ENCODE data around the gene THOC5. TPM values are rescaled to one million over a fixed set of nuclear protein-coding genes. Genes with fewer than 3 reads are reported as not detected.
"Not testable (repeated sequence)": the region's sequence is repeated elsewhere in the genome, so short reads cannot be mapped to it uniquely, and the experiment has no call there.

Gene THOC5
- total RNA-seq, 4 donors from 2014 or later = 23.9 to 46.6 (median 30.3) TPM

DNA sequence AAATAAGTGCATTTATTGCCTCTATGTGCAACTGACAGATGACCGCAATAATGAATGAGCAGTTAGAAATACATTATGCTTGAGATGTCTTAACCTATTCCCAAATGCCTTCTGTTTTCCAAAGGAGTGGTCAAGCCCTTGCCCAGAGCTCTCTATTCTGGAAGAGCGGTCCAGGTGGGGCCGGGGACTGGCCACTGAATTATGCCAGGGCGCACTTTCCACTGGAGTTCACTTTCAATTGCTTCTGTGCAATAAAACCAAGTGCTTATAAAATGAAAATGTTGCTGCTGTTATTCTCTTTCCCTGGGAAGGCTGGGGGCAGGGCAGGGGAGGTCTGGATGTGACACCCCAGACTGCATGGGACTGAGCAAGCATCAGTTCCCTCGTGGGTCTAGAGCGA lies 62.5 kb downstream of the THOC5 start:
- no peaks in the 10 kb centered on the region for H3K9me3 ChIP-seq
- intact Hi-C loops (cut with DNase I) = no loop called here
- no peaks in the 10 kb centered on the region for H3K27me3 ChIP-seq
- no peaks in the 10 kb centered on the region for H3K4me1 ChIP-seq
- no peaks in the 10 kb centered on the region for H3K36me3 ChIP-seq
- WGBS, 2 donors = 90 to 92% methylated on average over 6 of the region's 6 CpGs
- no peak for TF ChIP-seq POLR2A (IDR thresholded peaks at IDR 0.05)
- TF ChIP-seq, protein P1, sequence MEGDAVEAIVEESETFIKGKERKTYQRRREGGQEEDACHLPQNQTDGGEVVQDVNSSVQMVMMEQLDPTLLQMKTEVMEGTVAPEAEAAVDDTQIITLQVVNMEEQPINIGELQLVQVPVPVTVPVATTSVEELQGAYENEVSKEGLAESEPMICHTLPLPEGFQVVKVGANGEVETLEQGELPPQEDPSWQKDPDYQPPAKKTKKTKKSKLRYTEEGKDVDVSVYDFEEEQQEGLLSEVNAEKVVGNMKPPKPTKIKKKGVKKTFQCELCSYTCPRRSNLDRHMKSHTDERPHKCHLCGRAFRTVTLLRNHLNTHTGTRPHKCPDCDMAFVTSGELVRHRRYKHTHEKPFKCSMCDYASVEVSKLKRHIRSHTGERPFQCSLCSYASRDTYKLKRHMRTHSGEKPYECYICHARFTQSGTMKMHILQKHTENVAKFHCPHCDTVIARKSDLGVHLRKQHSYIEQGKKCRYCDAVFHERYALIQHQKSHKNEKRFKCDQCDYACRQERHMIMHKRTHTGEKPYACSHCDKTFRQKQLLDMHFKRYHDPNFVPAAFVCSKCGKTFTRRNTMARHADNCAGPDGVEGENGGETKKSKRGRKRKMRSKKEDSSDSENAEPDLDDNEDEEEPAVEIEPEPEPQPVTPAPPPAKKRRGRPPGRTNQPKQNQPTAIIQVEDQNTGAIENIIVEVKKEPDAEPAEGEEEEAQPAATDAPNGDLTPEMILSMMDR (IDR thresholded peaks at IDR 0.05) = no peak
- DNase-seq = no peak
- no peak overlapping the region for H3K27ac ChIP-seq
- H3K4me3 ChIP-seq (replicated peaks in 1 of 3) = no peak overlapping the region

DNA sequence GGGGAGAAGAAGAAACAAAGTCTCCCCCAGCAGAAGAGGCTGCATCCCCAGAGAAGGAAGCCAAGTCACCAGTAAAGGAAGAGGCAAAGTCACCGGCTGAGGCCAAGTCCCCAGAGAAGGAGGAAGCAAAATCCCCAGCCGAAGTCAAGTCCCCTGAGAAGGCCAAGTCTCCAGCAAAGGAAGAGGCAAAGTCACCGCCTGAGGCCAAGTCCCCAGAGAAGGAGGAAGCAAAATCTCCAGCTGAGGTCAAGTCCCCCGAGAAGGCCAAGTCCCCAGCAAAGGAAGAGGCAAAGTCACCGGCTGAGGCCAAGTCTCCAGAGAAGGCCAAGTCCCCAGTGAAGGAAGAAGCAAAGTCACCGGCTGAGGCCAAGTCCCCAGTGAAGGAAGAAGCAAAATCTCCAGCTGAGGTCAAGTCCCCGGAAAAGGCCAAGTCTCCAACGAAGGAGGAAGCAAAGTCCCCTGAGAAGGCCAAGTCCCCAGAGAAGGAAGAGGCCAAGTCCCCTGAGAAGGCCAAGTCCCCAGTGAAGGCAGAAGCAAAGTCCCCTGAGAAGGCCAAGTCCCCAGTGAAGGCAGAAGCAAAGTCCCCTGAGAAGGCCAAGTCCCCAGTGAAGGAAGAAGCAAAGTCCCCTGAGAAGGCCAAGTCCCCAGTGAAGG lies 64.3 kb downstream of the THOC5 start:
- H3K4me3 ChIP-seq (replicated peaks in 1 of 3); H3K27me3 ChIP-seq; H3K9me3 ChIP-seq; DNase-seq; H3K36me3 ChIP-seq; intact Hi-C loops (cut with DNase I); H3K27ac ChIP-seq; H3K4me1 ChIP-seq: not testable (repeated sequence)
- 84 to 88% methylated on average over 8 of the region's 8 CpGs for WGBS, 2 donors

DNA sequence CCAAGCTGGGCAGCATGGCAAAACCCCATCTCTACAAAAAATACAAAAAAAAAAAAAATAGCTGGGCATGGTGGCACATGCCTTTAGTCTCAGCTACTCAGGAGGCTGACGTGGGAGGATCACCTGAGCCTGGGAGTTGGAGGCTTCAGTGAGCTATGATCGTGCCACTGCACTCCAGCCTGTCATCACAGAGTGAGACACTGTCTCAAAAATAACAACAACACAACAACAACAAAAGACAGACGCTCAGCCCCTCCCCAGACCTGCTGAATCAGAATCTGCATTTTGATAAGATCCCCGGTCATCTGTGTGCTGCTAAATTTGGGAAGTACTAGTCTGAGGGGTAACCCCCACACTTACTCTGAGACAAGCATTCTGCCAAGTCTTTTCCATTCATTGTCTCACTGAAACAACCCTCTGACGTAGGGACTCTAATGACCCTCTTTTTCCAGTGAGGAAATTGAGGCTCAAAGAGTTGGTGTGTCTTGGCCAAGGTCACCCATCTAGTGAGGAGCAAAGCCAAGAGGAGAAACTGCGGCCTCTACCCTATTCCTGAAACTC lies 66.1 kb downstream of the THOC5 start:
- H3K4me3 ChIP-seq (replicated peaks in 1 of 3) = no peak overlapping the region
- TF ChIP-seq POLR2A (IDR thresholded peaks at IDR 0.05) = no peak
- TF ChIP-seq, protein P1 (IDR thresholded peaks at IDR 0.05) = no peak
- no peaks in the 10 kb centered on the region for H3K9me3 ChIP-seq
- 92 to 94% methylated on average over 6 of the region's 6 CpGs for WGBS, 2 donors
- H3K4me1 ChIP-seq = no peaks in the 10 kb centered on the region
- H3K36me3 ChIP-seq = no peaks in the 10 kb centered on the region
- H3K27ac ChIP-seq = no peak overlapping the region
- no peaks in the 10 kb centered on the region for H3K27me3 ChIP-seq
- intact Hi-C loops (cut with DNase I) = no loop called here
- DNase-seq = no peak

DNA sequence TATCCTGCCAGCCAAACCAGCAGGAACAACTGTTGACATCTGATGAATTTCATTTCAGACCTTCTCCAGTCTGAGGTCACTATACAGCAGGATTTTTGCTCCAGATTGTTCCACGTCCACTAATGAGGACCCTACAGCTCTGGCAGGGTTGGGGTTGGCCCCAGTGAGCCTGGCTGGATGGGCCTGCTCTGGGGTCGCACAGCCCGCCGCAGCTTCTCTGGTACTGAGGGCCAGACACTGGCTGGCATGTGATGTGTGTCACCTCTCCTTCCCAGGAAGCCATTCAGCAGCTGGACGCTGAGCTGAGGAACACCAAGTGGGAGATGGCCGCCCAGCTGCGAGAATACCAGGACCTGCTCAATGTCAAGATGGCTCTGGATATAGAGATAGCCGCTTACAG lies 68.1 kb downstream of the THOC5 start:
- Histone ChIP-seq H3K4me3 (replicated peaks in 1 of 3) (no peak overlapping the region), H3K4me1 (peaks cover 0 to 7% of the 10 kb centered on the region in 2 donors), H3K9me3 (no peaks in the 10 kb centered on the region), H3K36me3 (no peaks in the 10 kb centered on the region), H3K27ac (no peak overlapping the region), H3K27me3 (peaks cover 9% of the 10 kb centered on the region)
- intact Hi-C loops (cut with DNase I) = no loop called here
- TF ChIP-seq POLR2A (IDR thresholded peaks at IDR 0.05) = no peak
- TF ChIP-seq, protein P1 (IDR thresholded peaks at IDR 0.05) = no peak
- 76 to 89% methylated on average over 8 of the region's 8 CpGs for whole genome bisulfite sequencing, 2 donors
- DNase-seq = no peak

DNA sequence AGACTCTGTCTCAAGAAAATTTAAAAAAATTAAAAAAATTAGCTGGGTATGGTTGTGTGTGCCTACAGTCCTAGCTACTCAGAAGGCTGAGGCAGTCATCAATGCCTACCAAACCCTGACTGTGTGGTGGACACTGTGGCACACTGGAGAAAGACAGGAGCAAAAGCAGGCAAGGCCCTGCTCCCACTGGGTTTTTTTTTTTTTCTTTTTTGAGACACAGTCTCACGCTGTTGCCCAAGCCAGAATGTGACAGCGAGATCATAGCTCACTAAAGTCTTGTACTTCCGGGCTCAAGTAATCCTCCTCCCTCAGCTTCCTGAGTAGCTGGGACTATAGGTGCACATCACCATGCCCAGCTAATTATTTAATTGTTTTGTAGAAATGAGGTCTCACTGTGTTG lies 68.9 kb downstream of the THOC5 start:
- no peak for TF ChIP-seq POLR2A (IDR thresholded peaks at IDR 0.05)
- TF ChIP-seq, protein P1 (IDR thresholded peaks at IDR 0.05) = no peak
- Histone ChIP-seq H3K36me3 (no peaks in the 10 kb centered on the region), H3K4me1 (peaks cover 5 to 13% of the 10 kb centered on the region in 2 donors), H3K27ac (no peak overlapping the region), H3K4me3 (replicated peaks in 1 of 3) (no peak overlapping the region), H3K27me3 (peaks cover 17% of the 10 kb centered on the region), H3K9me3 (no peaks in the 10 kb centered on the region)
- DNase-seq = no peak
- WGBS, 2 donors = 96 to 99% methylated on average over 3 of the region's 3 CpGs
- intact Hi-C loops (cut with DNase I) = no loop called here

All from thyroid gland (tissue), 4 donors.